ENCODE results near the gene PACSIN2.

Gene PACSIN2

GRCh38 chr22:42877158-42877557 lies 137.8 kb downstream of the PACSIN2 start:
- no peak overlapping the region for H3K27ac ChIP-seq (ENCODE audit: low read length)
- no peak overlapping the region for H3K4me3 ChIP-seq (ENCODE audit: low read length)
- H3K9me3 ChIP-seq (replicated peaks; ENCODE audit: insufficient read depth, low read length), result no peaks in the 10 kb centered on the region
- no peak for DNase-seq
- no peak overlapping the region for H3K9ac ChIP-seq (ENCODE audit: low read length)
- H3F3A ChIP-seq (ENCODE audit: insufficient read depth, low read length), result no peaks in the 10 kb centered on the region
- no peaks in the 10 kb centered on the region for H3K36me3 ChIP-seq (replicated peaks; ENCODE audit: insufficient read depth, low read length)
- no peak for TF ChIP-seq CTCF (IDR thresholded peaks at IDR 0.05; ENCODE audit: low read length)
- TF ChIP-seq EZH2 (optimal IDR thresholded peaks at IDR 0.05; ENCODE audit: low read depth, low read length), result no peak
- no peak for TF ChIP-seq EZH2phosphoT487 (IDR thresholded peaks at IDR 0.05; ENCODE audit: low read length)
- H3K4me2 ChIP-seq (ENCODE audit: low read depth, low read length), result no peak overlapping the region
- no peaks in the 10 kb centered on the region for H3K27me3 ChIP-seq (replicated peaks; ENCODE audit: insufficient read depth, low read length)
- H3K9me2 ChIP-seq (replicated peaks; ENCODE audit: insufficient read depth, low read length), result no peaks in the 10 kb centered on the region
- no peak overlapping the region for H2AFZ ChIP-seq (ENCODE audit: low read length)
- no peaks in the 10 kb centered on the region for H3K4me1 ChIP-seq (ENCODE audit: low read length)
- no peaks in the 10 kb centered on the region for H4K20me1 ChIP-seq (ENCODE audit: insufficient read depth, low read length)
- no peaks in the 10 kb centered on the region for H3K79me2 ChIP-seq (ENCODE audit: low read length)

GRCh38 chr22:42876041-42876440 lies 138.9 kb downstream of the PACSIN2 start:
- DNase-seq, result no peak
- H3K9ac ChIP-seq (ENCODE audit: low read length), result no peak overlapping the region
- no peak overlapping the region for H3K4me3 ChIP-seq (ENCODE audit: low read length)
- H3K4me1 ChIP-seq (ENCODE audit: low read length), result no peaks in the 10 kb centered on the region
- no peaks in the 10 kb centered on the region for H3F3A ChIP-seq (ENCODE audit: insufficient read depth, low read length)
- H4K20me1 ChIP-seq (ENCODE audit: insufficient read depth, low read length), result no peaks in the 10 kb centered on the region
- H3K27me3 ChIP-seq (replicated peaks; ENCODE audit: insufficient read depth, low read length), result no peaks in the 10 kb centered on the region
- no peaks in the 10 kb centered on the region for H3K9me3 ChIP-seq (replicated peaks; ENCODE audit: insufficient read depth, low read length)
- no peak overlapping the region for H2AFZ ChIP-seq (ENCODE audit: low read length)
- no peak overlapping the region for H3K4me2 ChIP-seq (ENCODE audit: low read depth, low read length)
- no peaks in the 10 kb centered on the region for H3K9me2 ChIP-seq (replicated peaks; ENCODE audit: insufficient read depth, low read length)
- no peaks in the 10 kb centered on the region for H3K36me3 ChIP-seq (replicated peaks; ENCODE audit: insufficient read depth, low read length)
- H3K79me2 ChIP-seq (ENCODE audit: low read length), result no peaks in the 10 kb centered on the region
- TF ChIP-seq CTCF (IDR thresholded peaks at IDR 0.05; ENCODE audit: low read length) (no peak), EZH2phosphoT487 (IDR thresholded peaks at IDR 0.05; ENCODE audit: low read length) (no peak), EZH2 (optimal IDR thresholded peaks at IDR 0.05; ENCODE audit: low read depth, low read length) (no peak)
- H3K27ac ChIP-seq (ENCODE audit: low read length), result no peak overlapping the region

- Histone ChIP-seq H3K9me3 (replicated peaks; ENCODE audit: insufficient read depth, low read length) (no peaks in the 10 kb centered on the region), H3K79me2 (ENCODE audit: low read length) (no peaks in the 10 kb centered on the region), H3K4me3 (ENCODE audit: low read length) (no peak overlapping the region), H3K27ac (ENCODE audit: low read length) (no peak overlapping the region), H3K36me3 (replicated peaks; ENCODE audit: insufficient read depth, low read length) (no peaks in the 10 kb centered on the region), H2AFZ (ENCODE audit: low read length) (no peak overlapping the region), H3K4me1 (ENCODE audit: low read length) (no peaks in the 10 kb centered on the region), H3F3A (ENCODE audit: insufficient read depth, low read length) (no peaks in the 10 kb centered on the region), H4K20me1 (ENCODE audit: insufficient read depth, low read length) (no peaks in the 10 kb centered on the region), H3K27me3 (replicated peaks; ENCODE audit: insufficient read depth, low read length) (no peaks in the 10 kb centered on the region), H3K4me2 (ENCODE audit: low read depth, low read length) (no peak overlapping the region), H3K9me2 (replicated peaks; ENCODE audit: insufficient read depth, low read length) (no peaks in the 10 kb centered on the region), H3K9ac (ENCODE audit: low read length) (no peak overlapping the region)
- TF ChIP-seq EZH2 (optimal IDR thresholded peaks at IDR 0.05; ENCODE audit: low read depth, low read length), result no peak
- no peak for TF ChIP-seq CTCF (IDR thresholded peaks at IDR 0.05; ENCODE audit: low read length)
- no peak for TF ChIP-seq EZH2phosphoT487 (IDR thresholded peaks at IDR 0.05; ENCODE audit: low read length)
- no peak for DNase-seq
These were observed 140.9 kb downstream of the PACSIN2 start for GRCh38 chr22:42874010-42874409.

Measured in MM.1S (cell line).